HG03439 (cell line): Measurements from ENCODE around the gene NCF2.

Experiments used
- ATAC-seq: cut with Tn5 transposase; IDR thresholded peaks from one replicate; pipeline ENCODE4 v1.9.1; 2021; ENCODE audit warnings: mild to moderate bottlenecking, moderate library complexity; ENCODE audit not compliant: unreplicated experiment

NCF2 gene

DNA sequence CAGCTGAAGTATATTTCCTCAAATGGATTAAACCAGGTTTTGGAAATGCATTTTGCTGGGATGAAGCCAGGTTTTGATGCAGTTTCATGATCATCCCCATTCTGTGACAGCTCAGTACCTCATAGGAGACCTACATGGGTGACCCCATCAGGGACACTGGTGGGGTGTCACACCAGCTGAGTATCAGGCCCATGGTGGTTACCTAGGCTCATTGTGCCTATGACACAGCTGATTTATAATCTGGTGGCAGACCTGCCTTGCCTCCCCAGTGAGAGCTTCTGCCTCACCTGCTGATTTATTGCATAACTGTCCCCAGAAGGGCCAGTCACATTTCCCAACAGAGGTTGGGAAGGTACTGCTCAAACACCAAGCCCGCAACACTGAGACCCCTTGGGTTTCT is 3.8 kb downstream of the NCF2 start:
- ATAC-seq = no peak

DNA sequence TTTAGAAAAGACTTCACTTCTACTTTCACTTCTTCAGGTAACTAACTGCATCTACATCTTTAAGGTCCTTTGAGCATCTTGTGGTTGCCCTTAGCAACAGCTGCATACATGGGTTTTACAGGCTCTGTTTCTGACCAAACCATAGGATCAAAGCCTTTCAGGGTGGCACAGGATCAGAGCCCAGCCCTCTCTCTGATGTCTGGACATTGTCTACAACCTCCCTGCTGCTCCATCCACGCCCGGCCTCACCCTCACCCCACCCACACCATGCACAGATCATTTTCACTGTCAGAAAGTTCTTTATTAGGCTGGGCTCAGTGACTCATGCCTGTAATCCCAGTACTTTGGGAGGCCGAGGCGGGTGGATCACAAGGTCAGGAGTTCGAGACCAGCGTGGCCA is 5.2 kb downstream of the NCF2 start:
- no peak for ATAC-seq

DNA sequence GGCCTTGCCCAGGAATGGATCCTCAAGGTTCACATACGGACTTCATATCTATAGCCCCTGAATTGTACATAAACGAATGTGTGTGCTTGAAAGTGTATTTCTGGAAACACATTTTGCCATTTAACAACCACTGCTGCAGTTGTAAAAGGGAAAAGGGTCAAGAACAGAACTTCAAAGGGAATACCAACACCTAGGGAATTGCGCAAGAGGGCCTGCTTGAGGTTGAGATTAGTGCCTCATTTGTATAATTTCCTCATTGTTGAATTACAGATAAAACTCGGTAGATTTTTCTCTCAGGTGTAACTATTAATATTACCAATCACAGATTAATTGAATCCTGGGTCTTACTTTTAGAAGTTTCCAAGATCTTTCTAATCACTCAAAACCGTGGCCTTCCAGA is 6.1 kb downstream of the NCF2 start:
- ATAC-seq = no peak

DNA sequence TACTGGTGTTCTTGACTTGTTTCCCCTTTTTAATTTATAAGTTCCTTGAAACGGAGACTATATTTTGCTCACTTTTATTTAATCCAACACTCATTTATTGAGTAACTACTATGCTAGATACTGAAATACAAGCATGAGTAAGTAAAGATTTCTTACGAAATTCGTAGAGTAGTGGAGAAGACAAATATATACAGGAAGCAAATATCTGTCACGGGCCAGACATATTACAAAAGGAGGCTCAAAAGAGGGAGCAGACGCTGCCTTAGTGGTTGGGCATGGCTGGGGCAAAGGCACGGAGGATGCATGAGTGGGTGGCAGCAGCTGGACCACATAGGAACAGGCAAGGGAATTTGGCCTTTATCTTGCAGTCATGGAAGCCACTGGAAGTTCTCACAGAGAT is 6.8 kb downstream of the NCF2 start:
- no peak for ATAC-seq

GRCh38 chr1:183582021-183582713 is 8.1 kb downstream of the NCF2 start:
- no peak for ATAC-seq

- ATAC-seq = no peak
Observed at GRCh38 chr1:183580281-183580682, 10.0 kb downstream of the NCF2 start.

DNA sequence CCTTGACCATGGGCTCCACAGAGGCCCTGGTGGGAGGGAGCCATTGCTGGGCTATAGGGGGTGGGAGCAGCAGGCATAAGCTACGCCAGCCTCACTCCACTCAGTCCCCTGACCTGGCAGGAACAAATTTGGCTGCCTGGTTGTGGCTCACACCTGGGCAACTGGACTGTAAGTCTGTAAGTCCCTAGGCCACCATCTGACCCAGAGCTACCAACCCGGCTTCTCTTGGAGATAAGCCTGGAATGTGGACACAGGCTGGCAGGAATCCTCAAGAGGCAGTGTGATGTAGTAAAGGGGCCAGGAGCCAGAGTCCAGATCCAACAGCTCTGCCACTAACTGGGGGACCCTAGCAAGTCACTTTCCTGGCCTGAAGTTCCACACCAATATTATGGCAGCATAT is 11.4 kb downstream of the NCF2 start:
- no peak for ATAC-seq

DNA sequence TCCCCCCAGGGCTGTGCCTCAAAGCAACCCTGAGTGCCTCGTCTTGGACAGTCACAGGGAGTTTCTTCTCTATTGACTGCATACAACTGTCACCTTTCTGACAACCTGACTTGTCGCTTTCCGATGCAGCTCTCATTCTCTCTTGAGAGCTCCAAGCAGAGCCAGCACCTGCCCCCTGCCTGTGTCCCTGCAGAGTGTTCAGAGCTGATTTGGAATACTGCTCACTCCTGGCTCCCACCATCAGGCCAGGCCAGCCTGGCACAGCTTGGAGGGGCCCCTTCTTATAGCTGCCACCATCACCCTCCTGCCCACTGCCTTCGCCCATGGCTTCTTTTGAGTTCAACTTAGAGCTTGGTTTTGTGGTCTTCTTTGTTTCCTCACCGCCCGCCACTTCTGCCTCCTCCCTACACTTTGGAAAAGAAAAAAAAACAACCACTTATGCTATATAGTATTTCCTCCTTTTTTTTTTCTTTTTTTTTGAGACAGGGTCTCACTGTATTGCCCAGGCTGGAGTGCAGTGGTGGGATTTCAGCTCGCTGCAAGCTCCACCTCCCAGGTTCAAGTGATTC is 12.3 kb downstream of the NCF2 start:
- ATAC-seq = no peak

GRCh38 chr1:183576537-183576936 is 13.7 kb downstream of the NCF2 start:
- no peak for ATAC-seq

DNA sequence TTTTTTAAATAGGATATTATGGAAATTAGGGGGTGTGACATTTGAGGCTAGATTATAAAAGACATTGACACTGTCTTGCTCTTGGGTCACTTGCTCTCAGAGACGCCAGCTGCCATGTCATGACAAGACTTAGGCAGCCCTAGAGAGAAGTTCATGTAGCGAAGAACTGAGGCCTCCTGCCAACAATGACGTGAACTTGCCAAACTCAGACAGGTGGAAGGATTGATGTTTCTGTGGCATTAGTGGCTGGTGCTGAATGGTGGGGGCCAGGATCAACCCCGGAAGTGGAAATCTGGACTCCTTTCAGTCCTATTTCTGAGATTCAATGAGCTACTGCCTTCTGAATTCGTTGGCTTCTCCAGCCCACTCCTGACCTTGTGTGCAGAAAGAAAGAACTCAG is 14.7 kb downstream of the NCF2 start:
- ATAC-seq = no peak

- no peak for ATAC-seq
Observed at GRCh38 chr1:183572721-183573120, 17.5 kb downstream of the NCF2 start.

- ATAC-seq = no peak
Observed at GRCh38 chr1:183571678-183572268, 18.5 kb downstream of the NCF2 start.

GRCh38 chr1:183570451-183570850 is 19.8 kb downstream of the NCF2 start:
- no peak for ATAC-seq

GRCh38 chr1:183569801-183570200 is 20.5 kb downstream of the NCF2 start:
- ATAC-seq = no peak

DNA sequence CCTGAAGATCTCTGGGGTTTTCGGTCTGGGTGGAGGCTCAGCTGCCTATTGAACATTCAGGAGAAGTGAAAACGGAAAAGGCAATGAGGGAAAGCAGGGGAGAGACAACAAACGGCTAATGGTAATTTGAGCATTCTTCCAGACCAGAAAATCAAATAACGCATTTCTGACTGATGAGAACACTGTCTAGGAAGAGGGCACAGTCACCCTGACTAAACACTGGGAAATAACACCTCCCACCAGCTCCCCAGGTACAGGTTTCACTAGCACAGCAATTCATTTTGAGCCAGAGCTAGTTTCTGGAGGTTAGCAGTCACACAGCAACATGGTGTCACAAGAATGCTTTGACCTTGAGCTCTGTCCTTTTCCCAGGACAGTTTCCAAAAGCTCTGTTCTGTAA is 21.1 kb downstream of the NCF2 start:
- no peak for ATAC-seq

DNA sequence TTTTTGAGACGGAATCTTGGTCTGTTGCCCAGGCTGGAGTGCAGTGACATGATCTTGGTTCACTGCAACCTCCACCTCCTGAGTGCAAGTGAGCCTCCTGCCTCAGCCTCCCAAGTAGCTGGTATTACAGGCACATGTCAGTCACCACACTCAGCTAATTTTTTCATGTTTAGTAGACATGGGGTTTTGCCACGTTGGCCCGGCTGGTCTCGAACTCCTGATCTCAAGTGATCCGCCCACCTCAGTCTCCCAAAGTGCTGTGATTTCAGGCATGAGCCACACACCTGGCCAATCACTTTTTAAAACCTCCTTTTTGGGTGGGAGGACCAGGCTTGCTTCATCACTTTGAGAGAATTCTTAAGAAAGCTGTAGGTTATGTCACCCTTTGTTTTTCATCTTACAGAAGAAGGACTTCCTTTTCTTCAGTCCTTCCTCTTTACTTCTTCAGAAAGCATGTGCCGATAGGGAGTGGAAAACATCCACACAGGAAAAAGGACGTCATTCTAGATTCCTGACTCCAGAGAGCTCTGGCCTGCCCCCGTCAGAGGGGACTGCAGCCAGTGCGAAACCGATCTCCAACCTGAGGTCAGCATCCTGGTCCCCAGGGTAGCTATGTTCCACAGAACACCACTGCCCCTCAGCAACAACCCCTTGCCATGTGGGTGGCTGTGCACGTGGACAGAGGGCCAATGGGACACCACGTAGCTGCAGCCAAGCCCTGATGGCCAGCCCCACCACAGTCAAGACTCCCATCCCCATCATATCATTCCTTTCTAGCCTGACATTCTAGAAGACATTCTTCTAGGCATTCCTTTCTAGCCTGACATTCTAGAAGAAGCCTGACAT is 21.9 kb downstream of the NCF2 start:
- ATAC-seq = no peak

- ATAC-seq = no peak
Observed at GRCh38 chr1:183567584-183567983, 22.7 kb downstream of the NCF2 start.

DNA sequence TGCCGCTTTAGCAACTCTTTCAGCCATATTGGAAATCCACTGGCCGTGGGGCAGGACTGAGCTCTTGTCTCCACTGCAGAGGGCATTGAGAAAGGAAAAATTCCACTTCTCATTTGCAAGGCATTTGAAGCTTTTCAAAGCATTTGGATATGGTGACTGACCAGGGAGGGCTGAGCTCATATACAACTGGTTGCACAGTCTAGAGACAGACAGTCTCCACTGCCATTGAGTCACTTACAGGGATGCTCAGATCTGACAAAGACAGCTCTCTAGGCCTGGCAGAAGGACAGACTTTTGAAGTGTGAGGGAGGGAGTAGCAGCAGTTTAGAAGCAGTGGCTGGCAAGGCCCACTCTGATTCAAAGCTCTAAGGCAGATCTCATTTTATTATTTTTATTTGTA is 24.2 kb downstream of the NCF2 start:
- no peak for ATAC-seq

GRCh38 chr1:183565261-183565660 is 25.0 kb downstream of the NCF2 start:
- no peak for ATAC-seq

DNA sequence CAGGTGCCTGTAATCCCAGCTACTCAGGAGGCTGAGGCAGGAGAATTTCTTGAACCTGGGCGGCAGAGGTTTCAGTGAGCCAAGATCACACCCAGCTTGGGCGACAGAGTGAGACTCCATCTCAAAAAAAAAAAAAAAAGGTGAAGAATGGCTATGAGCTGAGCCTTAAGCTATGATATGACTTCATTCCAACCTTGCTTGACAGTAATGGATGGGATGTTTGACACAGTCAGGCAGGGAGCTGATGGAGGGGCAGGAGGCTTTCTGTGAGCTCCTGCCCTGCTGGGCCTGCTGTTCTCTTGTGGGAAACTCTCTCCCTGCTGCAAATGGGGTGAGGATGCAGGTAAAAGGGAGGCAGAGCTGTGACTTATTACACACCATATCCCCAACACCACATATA is 27.6 kb downstream of the NCF2 start:
- ATAC-seq = no peak

- ATAC-seq = no peak
Observed at GRCh38 chr1:183559061-183559460, 31.2 kb downstream of the NCF2 start.

DNA sequence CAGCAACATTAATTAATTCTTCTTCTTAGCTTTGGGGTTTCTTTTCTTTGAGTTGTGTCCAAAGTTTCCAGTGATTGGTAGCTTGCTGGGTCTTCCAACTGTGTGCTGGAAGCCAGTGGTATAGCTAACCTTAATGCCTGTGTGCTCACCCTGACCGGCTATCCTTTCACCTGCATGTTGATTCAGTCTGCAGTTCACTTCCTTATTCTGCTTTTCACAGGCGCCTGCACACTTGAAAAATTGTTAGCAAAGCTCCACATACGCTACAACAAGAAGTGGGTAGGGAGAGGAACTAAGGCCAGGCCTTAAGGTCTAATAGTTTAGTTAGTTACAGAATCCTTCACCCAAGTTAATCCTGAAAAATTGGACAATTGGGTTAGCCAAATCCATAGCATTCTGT is 35.7 kb downstream of the NCF2 start:
- no peak for ATAC-seq
